AG10803 (cell line): ENCODE results near the gene RGS1.

Experiments
- DNase-seq: peaks from one replicate; pipeline ENCODE4 v3.0.0; 2010; ENCODE audit warnings: low read depth
- H3K4me3 ChIP-seq: 2 replicates; pipeline ENCODE4 v1.5.1; 2011; ENCODE audit warnings: mild to moderate bottlenecking, low read length, control low read depth
- CTCF ChIP-seq: conservative IDR thresholded peaks from 2 replicates; pipeline ENCODE4 v1.5.1; 2011; ENCODE audit warnings: mild to moderate bottlenecking, low read length, control low read depth, inconsistent platforms

The RGS1 gene

GRCh38 chr1:192587386-192588266 lies 12.1 kb downstream of the RGS1 start:
- DNase-seq: no peak
- H3K4me3 ChIP-seq: no peak overlapping the region
- TF ChIP-seq CTCF: no peak

GRCh38 chr1:192588546-192588945 lies 13.0 kb downstream of the RGS1 start:
- no peak overlapping the region for H3K4me3 ChIP-seq
- DNase-seq: peak; percentile 49
- TF ChIP-seq CTCF: no peak

- no peak for TF ChIP-seq CTCF
- H3K4me3 ChIP-seq: no peak overlapping the region
- peak; percentile 42 for DNase-seq
Measured at GRCh38 chr1:192589813-192590212, 14.2 kb downstream of the RGS1 start.

- DNase-seq: no peak
- TF ChIP-seq CTCF: no peak
Measured at GRCh38 chr1:192592517-192592916, 16.9 kb downstream of the RGS1 start.

GRCh38 chr1:192592981-192593708 lies 17.6 kb downstream of the RGS1 start:
- H3K4me3 ChIP-seq: no peak overlapping the region
- DNase-seq: peak; percentile 31
- no peak for TF ChIP-seq CTCF

More at GRCh38 chr1:192592517-192592916, 16.9 kb downstream of the RGS1 start:
- H3K4me3 ChIP-seq: no peak overlapping the region

- no peak for DNase-seq
- TF ChIP-seq CTCF: no peak
- no peak overlapping the region for H3K4me3 ChIP-seq
Measured at GRCh38 chr1:192595299-192595698, 19.7 kb downstream of the RGS1 start.
